ENCODE measurements around the gene PUM2. TPM values are rescaled to one million over a fixed set of nuclear protein-coding genes. Genes with fewer than 3 reads are reported as not detected.
A peak's percentile ranks its signal among the peaks of the same experiment; 100 is the strongest.

The PUM2 gene
- total RNA-seq, 1 experiment from 2014 or later, result 112 TPM

- POLR2A ChIA-PET (ENCODE audit: low non-redundant PET), result no interaction called here
- H3K27ac ChIP-seq (ENCODE audit: low read depth, low read length, poor library complexity, severe bottlenecking), result no peak overlapping the region
- no peak for TF ChIP-seq EZH2 (IDR thresholded peaks at IDR 0.05; ENCODE audit: borderline replicate concordance, low read depth, low read length, poor library complexity, severe bottlenecking)
- TF ChIP-seq, protein P1, sequence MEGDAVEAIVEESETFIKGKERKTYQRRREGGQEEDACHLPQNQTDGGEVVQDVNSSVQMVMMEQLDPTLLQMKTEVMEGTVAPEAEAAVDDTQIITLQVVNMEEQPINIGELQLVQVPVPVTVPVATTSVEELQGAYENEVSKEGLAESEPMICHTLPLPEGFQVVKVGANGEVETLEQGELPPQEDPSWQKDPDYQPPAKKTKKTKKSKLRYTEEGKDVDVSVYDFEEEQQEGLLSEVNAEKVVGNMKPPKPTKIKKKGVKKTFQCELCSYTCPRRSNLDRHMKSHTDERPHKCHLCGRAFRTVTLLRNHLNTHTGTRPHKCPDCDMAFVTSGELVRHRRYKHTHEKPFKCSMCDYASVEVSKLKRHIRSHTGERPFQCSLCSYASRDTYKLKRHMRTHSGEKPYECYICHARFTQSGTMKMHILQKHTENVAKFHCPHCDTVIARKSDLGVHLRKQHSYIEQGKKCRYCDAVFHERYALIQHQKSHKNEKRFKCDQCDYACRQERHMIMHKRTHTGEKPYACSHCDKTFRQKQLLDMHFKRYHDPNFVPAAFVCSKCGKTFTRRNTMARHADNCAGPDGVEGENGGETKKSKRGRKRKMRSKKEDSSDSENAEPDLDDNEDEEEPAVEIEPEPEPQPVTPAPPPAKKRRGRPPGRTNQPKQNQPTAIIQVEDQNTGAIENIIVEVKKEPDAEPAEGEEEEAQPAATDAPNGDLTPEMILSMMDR (conservative IDR thresholded peaks at IDR 0.05; ENCODE audit: low read depth, low read length), result no peak
- H3K4me3 ChIP-seq (ENCODE audit: low read depth, low read length, poor library complexity, severe bottlenecking), result no peak overlapping the region
- no peaks in the 10 kb centered on the region for H3K9me3 ChIP-seq (ENCODE audit: low read depth, low read length, poor library complexity, severe bottlenecking)
- H3K36me3 ChIP-seq (ENCODE audit: insufficient read depth, low read length, poor library complexity, severe bottlenecking), result peaks cover 39% of the 10 kb centered on the region
- CTCF ChIA-PET, result no interaction called here
- H3K4me1 ChIP-seq (ENCODE audit: insufficient read depth, low read length, poor library complexity, severe bottlenecking), result no peaks in the 10 kb centered on the region
- no peak for DNase-seq (ENCODE audit: low spot score)
- no peaks in the 10 kb centered on the region for H3K27me3 ChIP-seq (replicated peaks; ENCODE audit: insufficient read depth, low read depth, low read length, poor library complexity)
- no TSS peak for BruUV-seq (replicated peaks)
- intact Hi-C loops (cut with micrococcal nuclease; ENCODE audit: unreplicated experiment), result no loop called here
These were observed 23.3 kb downstream of the PUM2 start for GRCh38 chr2:20327370-20327769.

DNA sequence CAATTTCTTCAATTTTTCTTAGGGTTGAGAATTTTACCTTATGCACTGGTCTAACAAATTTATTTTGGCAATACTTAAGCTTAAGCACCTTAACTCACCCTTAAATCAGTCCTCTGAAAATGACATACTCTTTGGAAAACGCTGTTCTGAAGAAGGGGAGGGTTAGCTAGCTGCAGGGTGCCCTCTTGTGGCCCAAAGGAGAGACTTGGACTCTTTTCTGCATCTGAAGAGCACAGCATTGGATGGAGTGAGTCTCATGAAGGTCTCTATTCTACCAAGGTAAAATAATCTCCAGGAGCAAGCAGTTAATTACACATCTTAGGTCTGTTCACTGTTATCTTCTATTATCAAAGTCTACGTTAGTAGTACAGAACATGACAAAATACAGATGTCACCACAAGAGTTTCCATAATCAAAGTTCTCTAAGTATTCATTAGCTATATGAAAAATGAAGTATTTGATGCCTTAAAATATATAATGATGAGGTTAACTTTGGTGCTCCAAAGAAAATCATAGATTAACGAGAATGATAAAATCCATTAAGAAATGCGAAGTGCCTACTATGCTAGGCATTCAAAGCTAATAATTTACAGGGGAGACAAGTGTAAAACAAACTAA is 24.4 kb downstream of the PUM2 start:
- CTCF ChIA-PET, result interaction anchor here (0.6 to 1.0 kb wide), 2 partner anchors 21 to 23 kb away, joined by 3 to 4 read pairs; no protein-coding TSS in a partner anchor
- POLR2A ChIA-PET (ENCODE audit: low non-redundant PET), result interaction anchor here (0.6 kb wide), 1 partner anchor 20 kb away, joined by 3 read pairs; no protein-coding TSS in a partner anchor
- BruUV-seq (replicated peaks), result no TSS peak
- Histone ChIP-seq H3K36me3 (ENCODE audit: insufficient read depth, low read length, poor library complexity, severe bottlenecking) (peaks cover 47% of the 10 kb centered on the region), H3K27me3 (replicated peaks; ENCODE audit: insufficient read depth, low read depth, low read length, poor library complexity) (no peaks in the 10 kb centered on the region), H3K4me1 (ENCODE audit: insufficient read depth, low read length, poor library complexity, severe bottlenecking) (no peaks in the 10 kb centered on the region), H3K9me3 (ENCODE audit: low read depth, low read length, poor library complexity, severe bottlenecking) (no peaks in the 10 kb centered on the region), H3K4me3 (ENCODE audit: low read depth, low read length, poor library complexity, severe bottlenecking) (no peak overlapping the region), H3K27ac (ENCODE audit: low read depth, low read length, poor library complexity, severe bottlenecking) (no peak overlapping the region)
- intact Hi-C loops (cut with micrococcal nuclease; ENCODE audit: unreplicated experiment), result no loop called here
- no peak for TF ChIP-seq EZH2 (IDR thresholded peaks at IDR 0.05; ENCODE audit: borderline replicate concordance, low read depth, low read length, poor library complexity, severe bottlenecking)
- TF ChIP-seq, protein P1 (conservative IDR thresholded peaks at IDR 0.05; ENCODE audit: low read depth, low read length), result peak; percentile 87
- DNase-seq (ENCODE audit: low spot score), result peak; percentile 68

GRCh38 chr2:20322527-20323300 is 27.9 kb downstream of the PUM2 start:
- H3K27ac ChIP-seq (ENCODE audit: low read depth, low read length, poor library complexity, severe bottlenecking), result no peak overlapping the region
- POLR2A ChIA-PET (ENCODE audit: low non-redundant PET), result interaction anchor here (0.5 kb wide), 1 partner anchor 277 kb away, joined by 6 read pairs; no protein-coding TSS in a partner anchor
- intact Hi-C loops (cut with micrococcal nuclease; ENCODE audit: unreplicated experiment), result no loop called here

More at GRCh38 chr2:20322527-20323300, 27.9 kb downstream of the PUM2 start:
- no TSS peak for BruUV-seq (replicated peaks)
- Histone ChIP-seq H3K4me3 (ENCODE audit: low read depth, low read length, poor library complexity, severe bottlenecking) (no peak overlapping the region), H3K27me3 (replicated peaks; ENCODE audit: insufficient read depth, low read depth, low read length, poor library complexity) (no peaks in the 10 kb centered on the region), H3K9me3 (ENCODE audit: low read depth, low read length, poor library complexity, severe bottlenecking) (no peaks in the 10 kb centered on the region), H3K4me1 (ENCODE audit: insufficient read depth, low read length, poor library complexity, severe bottlenecking) (no peaks in the 10 kb centered on the region), H3K36me3 (ENCODE audit: insufficient read depth, low read length, poor library complexity, severe bottlenecking) (peaks cover 66% of the 10 kb centered on the region)
- CTCF ChIA-PET, result no interaction called here
- TF ChIP-seq, protein P1 (conservative IDR thresholded peaks at IDR 0.05; ENCODE audit: low read depth, low read length), result no peak
- no peak for TF ChIP-seq EZH2 (IDR thresholded peaks at IDR 0.05; ENCODE audit: borderline replicate concordance, low read depth, low read length, poor library complexity, severe bottlenecking)
- DNase-seq (ENCODE audit: low spot score), result no peak

All from A673 (cell line).